ENCODE data around the gene RGL2. TPM values are rescaled to one million over a fixed set of nuclear protein-coding genes. Genes with fewer than 3 reads are reported as not detected.

RGL2 gene
- total and polyA plus RNA-seq, 2 donors (not counting 3 experiments of a cell fraction or from before 2014, with no cell fraction given) = 87.7 to 90.3 TPM

GRCh38 chr6:33289784-33290315 is 8.9 kb downstream of the RGL2 start:
- peaks cover 14 to 38% of the 10 kb centered on the region in 2 experiments for H3K36me3 ChIP-seq (ENCODE audit: control insufficient read depth in 2 of 2, extremely low read depth in 1 of 2, insufficient read depth in 2 of 2, low read length in 2 of 2)
- H3K27ac ChIP-seq (ENCODE audit: insufficient read depth, low read depth, low read length) = peak overlapping the region; percentile 16
- peaks cover 13% of the 10 kb centered on the region for H3K4me1 ChIP-seq (ENCODE audit: control insufficient read depth, extremely low read depth, insufficient read depth, low read length)
- FAIRE-seq (no peak), DNase-seq (ENCODE audit: low read depth, low spot score) (no peak)
- H3K27me3 ChIP-seq (ENCODE audit: control insufficient read depth in 2 of 2, insufficient read depth in 2 of 2, low read length in 2 of 2) = no peaks in the 10 kb centered on the region
- TF ChIP-seq POLR2A (IDR thresholded peaks at IDR 0.05; ENCODE audit: low read depth, low read length) = peak; percentile 11
- TF ChIP-seq GATA2 (IDR thresholded peaks at IDR 0.05; ENCODE audit: insufficient read depth, insufficient read length, low read depth, low read length) = no peak
- TSS peak; percentile 82 for BruUV-seq (replicated peaks)
- intact Hi-C loops (cut with micrococcal nuclease) (loop anchor here (1.0 kb wide), 2 partner anchors 9 to 19 kb away; partner anchors contain the start of gene VPS52), dilution Hi-C loops (cut with MboI; ENCODE audit: extremely low pct_ligation_motif_present, low sequenced_read_pairs) (no loop called here)
- no peaks in the 10 kb centered on the region for H3K9me3 ChIP-seq (replicated peaks; ENCODE audit: control insufficient read depth, insufficient read depth, low read length)
- peak overlapping the region; percentile 65 for H3K9ac ChIP-seq (replicated peaks; ENCODE audit: extremely low read depth, insufficient read depth, low read length)
- peaks cover 27% of the 10 kb centered on the region for H3K79me2 ChIP-seq (ENCODE audit: control insufficient read depth, insufficient read depth, low read length)
- peak overlapping the region; percentile 79 for H3K4me2 ChIP-seq (ENCODE audit: insufficient read depth, low read length)
- ChIA-PET CTCF (interaction anchor here (1.1 to 2.1 kb wide), 8 partner anchors 8 to 28 kb away, joined by 3 to 17 read pairs (median 5); partner anchors contain the start of genes B3GALT4, RGL2 and ZBTB22), POLR2A (interaction anchor here (0.7 to 1.7 kb wide), 3 partner anchors 13 to 33 kb away, joined by 4 to 6 read pairs (median 5); partner anchors contain the start of genes B3GALT4, RPS18 and VPS52)
- H3K4me3 ChIP-seq (replicated peaks in 1 of 3; ENCODE audit: insufficient read depth in 1 of 3, low read depth in 1 of 3, low read length in 3 of 3) = peak overlapping the region; percentile 59 to 96 (median 88)
- no peaks in the 10 kb centered on the region for H4K20me1 ChIP-seq (replicated peaks; ENCODE audit: control insufficient read depth, extremely low read depth, insufficient read depth, low read length)
- peak overlapping the region; percentile 48 for H2AFZ ChIP-seq (ENCODE audit: low read depth, low read length)
- H3K9me1 ChIP-seq (replicated peaks; ENCODE audit: control insufficient read depth, extremely low read depth, insufficient read depth, low read length) = no peaks in the 10 kb centered on the region

- ChIA-PET POLR2A (interaction anchor here (0.7 to 1.7 kb wide), 5 partner anchors 9 to 121 kb away, joined by 4 to 9 read pairs (median 5); partner anchors contain the start of genes B3GALT4, RPS18 and VPS52), CTCF (interaction anchor here (1.4 to 2.1 kb wide), 6 partner anchors 9 to 29 kb away, joined by 3 to 17 read pairs (median 6); partner anchors contain the start of genes B3GALT4, RGL2 and ZBTB22)
- TF ChIP-seq JUN (IDR thresholded peaks at IDR 0.05; ENCODE audit: borderline replicate concordance, insufficient read depth, insufficient read length, low read depth) (no peak), CTCF (IDR thresholded peaks at IDR 0.05; ENCODE audit: extremely low read depth in 1 of 2, insufficient read depth in 1 of 2, low read depth in 1 of 2, low read length in 2 of 2) (no peak), GATA2 (IDR thresholded peaks at IDR 0.05; ENCODE audit: insufficient read depth, insufficient read length, low read depth, low read length) (no peak), POLR2A (IDR thresholded peaks at IDR 0.05; ENCODE audit: low read depth, low read length) (peak; percentile 81), FOS (IDR thresholded peaks at IDR 0.05; ENCODE audit: borderline replicate concordance, insufficient read depth, low read length) (no peak), POLR2AphosphoS5 (IDR thresholded peaks at IDR 0.05; ENCODE audit: insufficient read depth, low read depth, low read length) (peak; percentile 51)
- TF ChIP-seq, protein P1, sequence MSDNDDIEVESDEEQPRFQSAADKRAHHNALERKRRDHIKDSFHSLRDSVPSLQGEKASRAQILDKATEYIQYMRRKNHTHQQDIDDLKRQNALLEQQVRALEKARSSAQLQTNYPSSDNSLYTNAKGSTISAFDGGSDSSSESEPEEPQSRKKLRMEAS (IDR thresholded peaks at IDR 0.05; ENCODE audit: insufficient read depth, insufficient read length) = peak; percentile 69
- Histone ChIP-seq H3K4me2 (ENCODE audit: insufficient read depth, low read length) (peak within 1 kb of the TSS; percentile 79), H3K9me1 (replicated peaks; ENCODE audit: control insufficient read depth, extremely low read depth, insufficient read depth, low read length) (no peaks in the 10 kb centered on the region), H3K4me3 (replicated peaks in 1 of 3; ENCODE audit: insufficient read depth in 1 of 3, low read depth in 1 of 3, low read length in 3 of 3) (peak within 1 kb of the TSS; percentile 59 to 96 (median 88)), H2AFZ (ENCODE audit: low read depth, low read length) (peak within 1 kb of the TSS; percentile 48), H3K27me3 (ENCODE audit: control insufficient read depth in 2 of 2, insufficient read depth in 2 of 2, low read length in 2 of 2) (no peaks in the 10 kb centered on the region), H4K20me1 (replicated peaks; ENCODE audit: control insufficient read depth, extremely low read depth, insufficient read depth, low read length) (no peaks in the 10 kb centered on the region), H3K79me2 (ENCODE audit: control insufficient read depth, insufficient read depth, low read length) (peaks cover 27% of the 10 kb centered on the region), H3K27ac (ENCODE audit: insufficient read depth, low read depth, low read length) (peak within 1 kb of the TSS; percentile 16), H3K9me3 (replicated peaks; ENCODE audit: control insufficient read depth, insufficient read depth, low read length) (no peaks in the 10 kb centered on the region), H3K36me3 (ENCODE audit: control insufficient read depth in 2 of 2, extremely low read depth in 1 of 2, insufficient read depth in 2 of 2, low read length in 2 of 2) (peaks cover 14 to 34% of the 10 kb centered on the region in 2 experiments), H3K9ac (replicated peaks; ENCODE audit: extremely low read depth, insufficient read depth, low read length) (peak within 1 kb of the TSS; percentile 65), H3K4me1 (ENCODE audit: control insufficient read depth, extremely low read depth, insufficient read depth, low read length) (peaks cover 13% of the 10 kb centered on the region)
- peak; percentile 96 for DNase-seq (ENCODE audit: low read depth, low spot score)
- peak; percentile 94 for FAIRE-seq
- no TSS peak for BruUV-seq (replicated peaks)
- intact Hi-C loops (cut with micrococcal nuclease) (loop anchor here (1.0 kb wide), 2 partner anchors 10 to 18 kb away; partner anchors contain the start of gene VPS52), dilution Hi-C loops (cut with MboI; ENCODE audit: extremely low pct_ligation_motif_present, low sequenced_read_pairs) (no loop called here)
Observed at GRCh38 chr6:33288921-33289783, 9.6 kb downstream of the RGL2 start, which contains the start of the genes PFDN6 and WDR46. Gene PFDN6 (plus strand): TSS chr6:33289601. CDS start chr6:33289857, 256 bp downstream. Gene WDR46 (minus strand): TSS chr6:33289239. CDS start chr6:33289170, 69 bp downstream.

Data from endothelial cell of umbilical vein (primary cell).